GM21576 (cell line): ENCODE measurements around the gene CALM1.

Experiments
- ATAC-seq: cut with Tn5 transposase; IDR thresholded peaks from one replicate; pipeline ENCODE4 v1.9.1; 2021; ENCODE audit warnings: mild to moderate bottlenecking, moderate library complexity; ENCODE audit not compliant: unreplicated experiment

The CALM1 gene

DNA sequence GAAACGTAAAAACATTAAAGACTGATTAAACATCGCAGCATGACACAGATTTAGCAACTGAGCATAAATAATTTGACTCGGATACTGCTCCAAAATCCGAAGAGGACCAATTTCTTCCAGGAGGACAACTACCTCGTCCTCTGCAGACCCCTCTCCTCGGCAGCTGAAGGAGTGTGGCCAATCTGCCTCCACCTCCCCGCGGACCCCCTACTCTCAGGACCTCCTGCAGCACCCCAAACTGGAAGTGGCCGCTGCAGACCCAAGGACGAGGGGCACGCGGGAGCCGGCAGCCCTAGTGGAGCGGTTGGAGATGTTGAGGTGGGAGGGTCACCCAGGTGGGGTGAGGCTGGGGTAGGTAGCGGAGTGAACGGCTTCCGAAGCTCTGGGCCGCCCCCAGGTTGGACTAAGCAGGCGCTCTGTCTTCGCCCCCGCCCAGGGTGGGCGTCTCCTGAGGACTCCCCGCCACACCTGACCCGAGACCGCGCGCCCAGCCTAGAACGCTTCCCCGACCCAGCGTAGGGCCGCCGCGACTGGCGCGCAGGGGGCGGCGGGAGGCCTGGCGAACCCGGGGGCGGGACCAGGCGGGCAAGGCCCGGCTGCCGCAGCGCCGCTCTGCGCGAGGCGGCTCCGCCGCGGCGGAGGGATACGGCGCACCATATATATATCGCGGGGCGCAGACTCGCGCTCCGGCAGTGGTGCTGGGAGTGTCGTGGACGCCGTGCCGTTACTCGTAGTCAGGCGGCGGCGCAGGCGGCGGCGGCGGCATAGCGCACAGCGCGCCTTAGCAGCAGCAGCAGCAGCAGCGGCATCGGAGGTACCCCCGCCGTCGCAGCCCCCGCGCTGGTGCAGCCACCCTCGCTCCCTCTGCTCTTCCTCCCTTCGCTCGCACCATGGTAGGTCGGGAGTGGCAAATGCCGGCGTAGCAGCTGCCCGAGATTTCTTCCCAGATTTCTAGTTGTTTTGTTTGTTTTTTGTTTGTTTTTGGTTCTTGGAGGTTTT, at the start of gene CALM1:
Gene CALM1 (plus strand): TSS at position 689 of the 999 bp plus-strand sequence. CDS start 202 bp downstream, at position 891.
- ATAC-seq, result peak; percentile 60

GRCh38 chr14:90348270-90348669, 48.6 kb upstream of the CALM1 start:
- no peak for ATAC-seq

- no peak for ATAC-seq
Measured at GRCh38 chr14:90349739-90350138, 47.1 kb upstream of the CALM1 start.

DNA sequence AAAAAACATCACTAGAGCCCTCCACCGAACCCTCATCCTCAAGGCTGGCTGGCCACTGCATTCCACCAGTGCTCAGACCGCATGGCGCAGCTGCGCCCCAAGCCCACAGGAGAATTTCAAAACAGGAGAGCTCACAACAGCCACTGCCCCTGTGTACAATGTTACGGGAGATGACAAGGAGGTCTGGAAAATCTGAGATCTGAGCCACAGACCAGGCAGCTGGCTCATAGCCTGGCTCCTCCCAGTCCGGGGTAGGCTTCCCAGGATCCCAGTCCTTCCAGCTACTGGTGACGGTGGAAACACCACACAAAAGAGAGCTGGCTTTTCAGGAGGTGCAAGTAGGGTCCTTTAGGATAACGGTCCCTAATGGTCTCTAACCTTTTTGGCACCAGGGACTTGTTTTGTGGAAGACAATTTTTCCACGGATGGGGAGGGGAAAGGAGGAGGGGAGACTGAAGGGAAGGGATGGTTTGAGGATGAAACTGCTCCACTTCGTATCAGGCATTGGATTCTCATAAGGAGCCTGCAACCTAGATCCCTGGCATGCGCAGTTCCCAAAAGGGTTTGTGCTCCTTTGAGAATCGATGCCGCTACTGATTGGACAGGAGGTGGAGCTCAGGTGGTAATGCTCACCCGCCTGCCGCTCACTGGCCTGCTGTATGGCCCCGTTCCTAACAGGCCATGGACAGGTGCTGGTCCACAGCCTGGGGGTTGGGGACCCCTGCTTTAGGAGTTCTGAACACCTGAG, 42.1 kb upstream of the CALM1 start:
- no peak for ATAC-seq

DNA sequence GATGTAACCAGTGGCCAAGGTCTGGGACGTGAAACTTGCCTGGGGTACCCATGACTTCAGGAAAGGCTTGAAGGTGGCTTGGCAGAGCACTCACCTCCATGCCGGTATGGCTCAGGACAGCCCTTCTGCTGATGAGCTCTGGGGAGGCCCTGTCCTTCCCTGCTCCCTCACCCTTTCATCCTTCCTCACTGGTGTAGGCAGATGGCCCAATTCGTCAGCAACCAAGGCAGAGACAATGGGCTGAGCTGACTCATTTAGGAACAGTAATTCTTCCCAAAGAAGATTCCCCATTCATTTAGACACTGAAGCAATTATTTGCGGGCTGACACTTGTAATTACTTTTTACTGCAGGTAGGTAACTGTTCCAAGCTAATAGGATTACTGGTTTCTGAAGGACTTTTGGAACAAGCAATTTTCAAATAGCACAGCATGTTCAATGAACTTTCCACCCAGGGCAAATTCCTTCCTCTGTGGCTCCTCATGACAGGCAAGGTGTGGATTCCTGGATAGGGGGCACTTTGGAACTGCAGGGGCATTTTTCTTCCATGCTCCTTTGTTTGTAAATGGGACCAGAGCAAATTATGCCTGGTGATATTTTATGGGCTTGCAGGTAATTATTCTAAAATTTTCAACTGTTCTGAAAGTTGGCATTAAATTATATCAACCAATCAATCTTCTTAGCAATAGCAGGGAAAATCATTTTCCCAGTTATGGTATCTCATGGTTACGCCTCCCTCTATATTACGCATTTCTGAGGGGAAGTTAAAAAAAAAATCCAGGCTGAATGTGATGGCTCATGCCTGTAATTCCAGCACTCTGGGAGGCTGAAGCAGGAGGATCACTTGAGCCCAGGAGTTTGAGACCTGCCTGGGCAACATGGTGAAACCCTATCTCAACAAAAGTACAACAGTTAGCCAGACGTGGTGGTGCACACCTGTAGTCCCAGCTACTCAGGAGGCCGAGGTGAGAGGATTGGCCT, 41.0 kb upstream of the CALM1 start:
- no peak for ATAC-seq

- no peak for ATAC-seq
Measured at GRCh38 chr14:90356925-90357324, 39.9 kb upstream of the CALM1 start.

- no peak for ATAC-seq
Measured at GRCh38 chr14:90358359-90358758, 38.5 kb upstream of the CALM1 start.

GRCh38 chr14:90361865-90362557, 34.8 kb upstream of the CALM1 start:
- no peak for ATAC-seq

DNA sequence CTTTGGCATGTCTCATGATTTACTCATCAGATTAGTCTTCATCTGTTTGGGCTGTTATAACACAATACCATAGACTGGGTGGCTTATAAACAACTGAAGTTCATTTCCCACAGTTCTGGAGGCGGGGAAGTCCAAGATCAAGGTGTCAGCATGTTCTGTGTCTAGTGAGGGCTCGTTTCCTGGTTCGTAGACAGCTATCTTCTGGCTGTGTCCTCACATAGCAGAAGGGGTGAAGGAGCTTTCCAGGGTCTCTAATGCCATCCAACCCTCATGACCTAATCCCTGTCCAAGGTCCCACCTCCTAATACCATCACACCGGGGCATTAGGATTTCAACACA, 34.3 kb upstream of the CALM1 start:
- no peak for ATAC-seq

GRCh38 chr14:90368946-90369721, 27.7 kb upstream of the CALM1 start:
- no peak for ATAC-seq

GRCh38 chr14:90373887-90374286, 22.9 kb upstream of the CALM1 start:
- no peak for ATAC-seq

- ATAC-seq, result no peak
Measured at GRCh38 chr14:90374813-90375212, 22.0 kb upstream of the CALM1 start.

DNA sequence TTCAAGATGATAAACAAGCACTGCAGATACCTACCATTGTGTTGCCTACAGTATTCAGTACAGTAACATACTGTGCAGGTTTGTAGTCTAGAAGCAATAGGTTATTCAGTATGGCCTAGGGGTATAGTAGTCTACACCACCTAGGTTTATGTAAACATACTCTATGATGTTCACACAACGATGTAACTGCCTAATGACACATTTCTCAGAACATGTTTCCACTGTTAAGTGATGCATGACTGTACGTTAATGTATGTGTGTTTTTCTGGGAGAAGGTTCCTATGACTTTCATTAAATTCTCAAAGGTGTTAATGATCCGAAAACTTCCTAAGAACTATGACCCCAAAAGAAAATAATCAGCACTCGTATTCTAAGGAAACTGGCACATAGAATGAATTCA, 20.9 kb upstream of the CALM1 start:
- ATAC-seq, result no peak

DNA sequence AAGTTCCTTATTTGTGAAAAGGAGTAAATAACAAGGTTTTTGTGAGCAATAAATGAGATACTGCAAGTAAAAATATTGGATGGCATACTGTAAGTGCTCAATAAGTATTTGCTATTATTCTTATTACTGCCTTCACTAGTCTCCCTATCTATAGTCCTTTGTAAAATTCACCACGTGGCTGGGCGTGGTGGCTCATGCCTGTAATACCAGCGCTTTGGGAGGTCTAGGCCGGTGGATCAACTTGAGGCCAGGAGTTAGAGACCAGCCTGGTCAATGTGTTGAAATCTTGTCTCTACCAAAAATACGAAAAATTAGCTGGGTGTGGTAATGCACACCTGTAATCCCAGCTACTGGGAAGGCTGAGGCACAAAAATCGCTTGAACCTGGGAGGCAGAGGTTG, 18.6 kb upstream of the CALM1 start:
- ATAC-seq, result no peak

DNA sequence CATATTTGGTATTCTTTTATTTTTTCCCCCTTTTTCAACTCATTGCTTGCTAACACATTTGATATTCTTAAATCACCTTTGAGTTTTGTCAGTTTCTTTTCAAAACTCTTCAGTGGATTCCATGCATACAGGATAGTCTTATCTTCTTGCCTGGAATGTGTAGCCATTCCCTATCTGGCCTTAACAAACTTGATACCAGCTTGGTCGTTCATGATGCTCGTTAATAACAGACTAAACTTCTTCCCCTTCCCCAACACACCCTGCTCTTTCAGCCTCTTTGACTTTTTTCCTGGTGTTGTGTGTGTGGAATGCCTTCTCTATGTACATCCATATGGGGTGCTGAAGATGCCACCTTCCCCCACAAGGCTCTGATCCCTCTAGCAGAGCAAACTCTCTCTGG, 17.7 kb upstream of the CALM1 start:
- no peak for ATAC-seq

- ATAC-seq, result no peak
Measured at GRCh38 chr14:90381011-90381786, 15.6 kb upstream of the CALM1 start.

DNA sequence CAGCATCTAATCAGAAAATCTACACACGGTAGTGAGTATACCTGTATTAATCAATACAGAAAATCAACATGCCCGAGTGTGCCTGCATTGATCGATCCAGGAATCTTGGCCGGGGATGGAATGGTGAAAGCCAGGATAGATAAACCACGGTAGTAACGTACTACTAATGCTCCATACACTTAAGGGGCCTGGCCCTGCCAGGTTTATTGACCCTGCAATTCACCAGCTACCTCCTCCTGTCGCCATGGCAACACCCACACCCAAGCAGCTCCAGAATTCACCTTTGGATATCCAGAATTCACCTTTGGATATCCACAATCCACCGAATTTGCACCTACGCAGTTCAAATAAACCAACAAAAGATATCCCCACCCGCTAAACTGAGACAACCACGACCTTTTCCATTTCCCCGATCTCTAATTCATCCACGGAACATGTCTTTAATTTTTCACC, 14.8 kb upstream of the CALM1 start:
- ATAC-seq, result no peak

- ATAC-seq, result peak; percentile 20
Measured at GRCh38 chr14:90382491-90383125, 14.2 kb upstream of the CALM1 start.
